ENCODE data around the gene DNAH17. TPM values are rescaled to one million over a fixed set of nuclear protein-coding genes. Genes with fewer than 3 reads are reported as not detected.

DNAH17 gene
- total and polyA plus RNA-seq, 4 donors: 0.61 to 4.8 (median 2.7) TPM

DNA sequence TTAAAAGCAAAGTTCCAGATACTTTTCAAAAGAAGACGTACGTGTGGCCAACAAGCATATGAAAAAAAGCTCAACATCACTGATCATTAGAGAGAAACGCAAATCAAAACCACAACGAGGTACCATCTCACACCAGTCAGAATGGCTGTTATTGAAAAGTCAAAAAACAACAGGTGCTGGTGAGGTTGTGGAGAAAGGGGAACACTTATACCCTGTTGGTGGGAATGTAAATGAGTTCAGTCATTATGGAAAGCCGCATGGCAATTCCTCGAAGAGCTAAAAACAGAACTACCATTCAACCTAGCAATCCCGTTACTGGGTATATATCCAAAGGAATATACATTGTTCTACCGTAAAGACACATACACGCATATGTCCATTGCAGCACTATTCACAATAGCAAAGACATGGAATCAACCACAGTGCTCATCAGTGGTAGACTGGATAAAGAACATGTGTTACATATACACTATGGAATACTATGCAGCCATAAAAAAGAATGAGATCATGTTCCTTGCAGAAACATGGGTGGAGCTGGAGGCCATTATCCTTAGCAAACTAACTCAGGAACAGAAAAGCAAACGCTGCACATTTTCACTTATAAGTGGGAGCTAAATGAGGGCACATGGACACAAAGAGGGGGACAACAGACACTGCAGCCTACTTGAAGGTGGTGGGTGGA, 31.1 kb upstream of the DNAH17 start:
- Histone ChIP-seq H3K36me3 (ENCODE audit: control insufficient read depth, insufficient read depth, low read length) (no peaks in the 10 kb centered on the region), H3K9me3 (ENCODE audit: control insufficient read depth, insufficient read depth, low read length) (no peaks in the 10 kb centered on the region), H3K27me3 (ENCODE audit: control insufficient read depth, insufficient read depth, low read length) (no peaks in the 10 kb centered on the region), H3K27ac (ENCODE audit: low read depth, low read length) (no peak overlapping the region), H3K4me1 (ENCODE audit: control insufficient read depth, insufficient read depth, low read length) (peaks cover 6% of the 10 kb centered on the region), H3K4me3 (ENCODE audit: low read depth, low read length) (no peak overlapping the region)
- DNase-seq (ENCODE audit: low read depth in 4 of 6, low spot score in 6 of 6): no peak
- WGBS (ENCODE audit: insufficient coverage): no CpG with 5 or more reads among the region's 10 CpGs

GRCh38 chr17:78607038-78607437, 29.8 kb upstream of the DNAH17 start:
- H3K9me3 ChIP-seq (ENCODE audit: control insufficient read depth, insufficient read depth, low read length): no peaks in the 10 kb centered on the region
- peak in 1 of 6 donors; percentile 77 for DNase-seq (ENCODE audit: low read depth in 4 of 6, low spot score in 6 of 6)
- no peaks in the 10 kb centered on the region for H3K27me3 ChIP-seq (ENCODE audit: control insufficient read depth, insufficient read depth, low read length)
- WGBS (ENCODE audit: insufficient coverage): 33% methylated on average over 3 of the region's 6 CpGs
- H3K27ac ChIP-seq (ENCODE audit: low read depth, low read length): no peak overlapping the region
- peaks cover 8% of the 10 kb centered on the region for H3K4me1 ChIP-seq (ENCODE audit: control insufficient read depth, insufficient read depth, low read length)
- H3K36me3 ChIP-seq (ENCODE audit: control insufficient read depth, insufficient read depth, low read length): no peaks in the 10 kb centered on the region
- no peak overlapping the region for H3K4me3 ChIP-seq (ENCODE audit: low read depth, low read length)

DNA sequence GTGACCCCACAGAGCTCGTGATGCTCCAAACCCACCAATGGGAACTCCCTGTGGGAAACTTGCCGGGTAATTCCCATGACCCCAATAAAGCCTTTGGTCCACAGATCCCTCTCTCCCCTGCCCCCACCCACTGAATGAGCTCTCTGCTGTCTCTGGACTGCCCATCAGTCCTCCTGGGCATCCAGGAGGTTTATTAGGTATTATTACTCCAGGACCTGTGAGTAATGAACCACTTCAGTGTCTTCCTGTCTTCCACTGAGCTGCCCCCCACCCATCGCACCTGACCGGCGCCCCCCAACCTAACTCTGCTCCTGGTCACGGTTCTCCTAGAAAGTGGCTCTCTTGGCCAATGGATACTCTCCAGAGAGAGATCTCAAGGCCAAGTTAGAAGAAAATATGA, 28.7 kb upstream of the DNAH17 start:
- H3K9me3 ChIP-seq (ENCODE audit: control insufficient read depth, insufficient read depth, low read length): no peaks in the 10 kb centered on the region
- DNase-seq (ENCODE audit: low read depth in 4 of 6, low spot score in 6 of 6): no peak
- 87% methylated on average over 6 of the region's 6 CpGs for WGBS (ENCODE audit: insufficient coverage)
- no peak overlapping the region for H3K4me3 ChIP-seq (ENCODE audit: low read depth, low read length)
- H3K27me3 ChIP-seq (ENCODE audit: control insufficient read depth, insufficient read depth, low read length): no peaks in the 10 kb centered on the region
- peaks cover 9% of the 10 kb centered on the region for H3K4me1 ChIP-seq (ENCODE audit: control insufficient read depth, insufficient read depth, low read length)
- no peak overlapping the region for H3K27ac ChIP-seq (ENCODE audit: low read depth, low read length)
- H3K36me3 ChIP-seq (ENCODE audit: control insufficient read depth, insufficient read depth, low read length): no peaks in the 10 kb centered on the region

DNA sequence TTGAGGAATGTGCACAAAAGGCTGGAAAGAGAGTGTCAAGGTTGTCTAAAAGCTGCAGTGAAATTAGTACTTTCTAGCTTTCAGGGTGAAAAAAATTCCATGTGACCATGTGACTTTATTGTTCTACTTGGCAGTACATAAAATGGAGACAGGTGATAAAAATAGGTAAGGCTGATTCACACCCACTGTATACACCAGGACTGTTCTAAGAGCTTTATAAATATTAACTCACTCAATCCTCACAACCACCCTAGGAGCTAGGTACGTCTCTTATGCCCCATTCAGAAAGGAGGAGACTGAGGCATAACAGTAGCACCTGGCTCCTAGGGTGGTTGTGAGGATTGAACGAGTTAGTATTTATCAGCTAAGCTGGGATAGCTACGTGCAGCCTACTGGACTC, 28.2 kb upstream of the DNAH17 start:
- H3K27me3 ChIP-seq (ENCODE audit: control insufficient read depth, insufficient read depth, low read length): no peaks in the 10 kb centered on the region
- no peaks in the 10 kb centered on the region for H3K36me3 ChIP-seq (ENCODE audit: control insufficient read depth, insufficient read depth, low read length)
- H3K4me1 ChIP-seq (ENCODE audit: control insufficient read depth, insufficient read depth, low read length): peaks cover 9% of the 10 kb centered on the region
- no peak overlapping the region for H3K4me3 ChIP-seq (ENCODE audit: low read depth, low read length)
- no peaks in the 10 kb centered on the region for H3K9me3 ChIP-seq (ENCODE audit: control insufficient read depth, insufficient read depth, low read length)
- H3K27ac ChIP-seq (ENCODE audit: low read depth, low read length): no peak overlapping the region
- DNase-seq (ENCODE audit: low read depth in 4 of 6, low spot score in 6 of 6): no peak
- WGBS (ENCODE audit: insufficient coverage): 89% methylated on average over 1 of the region's 3 CpGs

DNA sequence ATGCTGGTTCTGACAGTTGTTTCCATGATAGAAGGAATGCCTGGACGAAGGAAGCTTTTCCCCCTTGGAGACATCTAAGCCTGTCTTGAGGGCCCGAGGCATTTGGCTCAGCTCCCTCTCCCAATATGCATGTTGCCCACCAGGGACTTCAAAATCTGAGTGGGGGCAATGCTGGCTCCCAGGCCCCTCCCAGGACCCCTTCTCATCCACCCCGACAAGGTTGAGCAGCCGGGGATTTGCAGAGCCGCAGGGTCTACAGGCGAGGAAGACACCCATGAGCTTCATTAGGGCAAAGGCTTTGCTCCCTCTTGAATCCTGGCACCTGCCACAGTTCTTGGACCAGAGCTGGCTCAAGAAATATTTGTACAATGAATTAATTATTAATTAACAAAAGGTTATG, 25.1 kb upstream of the DNAH17 start:
- Histone ChIP-seq H3K4me1 (ENCODE audit: control insufficient read depth, insufficient read depth, low read length) (peaks cover 7% of the 10 kb centered on the region), H3K4me3 (ENCODE audit: low read depth, low read length) (no peak overlapping the region), H3K9me3 (ENCODE audit: control insufficient read depth, insufficient read depth, low read length) (no peaks in the 10 kb centered on the region), H3K27ac (ENCODE audit: low read depth, low read length) (no peak overlapping the region), H3K36me3 (ENCODE audit: control insufficient read depth, insufficient read depth, low read length) (no peaks in the 10 kb centered on the region), H3K27me3 (ENCODE audit: control insufficient read depth, insufficient read depth, low read length) (no peaks in the 10 kb centered on the region)
- no peak for DNase-seq (ENCODE audit: low read depth in 4 of 6, low spot score in 6 of 6)
- WGBS (ENCODE audit: insufficient coverage): 84% methylated on average over 5 of the region's 6 CpGs

DNA sequence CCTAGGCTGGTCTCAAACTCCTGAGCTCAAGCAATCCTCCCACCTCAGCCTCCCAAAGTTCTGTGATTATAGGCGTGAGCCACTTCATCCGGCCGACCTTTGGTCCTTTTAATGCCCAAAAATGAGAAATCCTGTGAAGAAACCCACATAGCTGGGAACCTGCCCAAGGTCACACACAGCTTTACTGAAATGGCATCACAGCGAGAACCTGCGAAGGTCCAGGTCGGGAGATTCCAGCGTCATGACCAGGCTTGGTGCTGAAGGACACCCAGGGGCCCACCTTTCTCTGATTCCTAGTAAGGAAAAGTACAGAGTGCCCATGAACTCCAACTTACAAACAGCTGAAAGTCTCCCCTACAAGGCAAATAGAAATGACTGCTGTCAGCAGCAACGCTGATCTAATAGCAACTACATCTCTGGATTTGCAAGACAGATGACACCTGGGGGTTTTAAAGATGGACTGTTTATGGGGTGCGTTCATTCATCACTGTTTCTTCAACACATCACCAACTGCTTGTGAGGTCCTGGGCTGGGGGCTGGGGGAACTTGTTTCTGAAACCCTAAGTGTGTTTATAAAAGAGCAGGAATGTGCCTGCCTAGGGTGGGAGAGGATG, 24.5 kb upstream of the DNAH17 start:
- H3K9me3 ChIP-seq (ENCODE audit: control insufficient read depth, insufficient read depth, low read length): no peaks in the 10 kb centered on the region
- H3K36me3 ChIP-seq (ENCODE audit: control insufficient read depth, insufficient read depth, low read length): no peaks in the 10 kb centered on the region
- WGBS (ENCODE audit: insufficient coverage): 97% methylated on average over 5 of the region's 9 CpGs
- peaks cover 7% of the 10 kb centered on the region for H3K4me1 ChIP-seq (ENCODE audit: control insufficient read depth, insufficient read depth, low read length)
- H3K27ac ChIP-seq (ENCODE audit: low read depth, low read length): no peak overlapping the region
- DNase-seq (ENCODE audit: low read depth in 4 of 6, low spot score in 6 of 6): no peak
- H3K27me3 ChIP-seq (ENCODE audit: control insufficient read depth, insufficient read depth, low read length): no peaks in the 10 kb centered on the region
- no peak overlapping the region for H3K4me3 ChIP-seq (ENCODE audit: low read depth, low read length)

DNA sequence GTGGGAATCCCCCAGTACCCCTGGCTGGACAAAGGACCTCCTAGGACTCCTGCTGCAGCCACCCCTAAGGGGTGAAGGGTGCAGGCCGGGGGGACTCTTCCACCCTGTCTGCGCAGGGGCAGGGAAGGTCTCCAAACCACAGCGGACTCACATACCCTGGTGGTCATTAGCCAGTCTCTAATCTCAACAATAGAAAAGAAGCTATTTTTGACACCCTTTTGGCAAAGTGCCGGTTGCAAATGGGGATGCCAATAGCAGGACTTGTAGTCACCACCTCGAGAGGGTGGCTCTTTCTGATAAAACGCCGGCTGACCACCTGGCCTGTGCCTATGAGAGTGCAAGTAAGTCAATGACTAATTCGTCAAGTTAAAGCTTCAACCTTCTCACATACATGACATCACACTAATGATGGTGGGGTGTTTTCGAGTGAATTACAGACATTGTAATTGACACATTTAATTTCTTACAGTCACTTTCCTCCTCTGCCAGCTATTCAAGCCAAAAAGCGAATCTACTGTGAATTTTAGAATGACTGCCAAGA, 23.1 kb upstream of the DNAH17 start:
- Histone ChIP-seq H3K9me3 (ENCODE audit: control insufficient read depth, insufficient read depth, low read length) (no peaks in the 10 kb centered on the region), H3K4me3 (ENCODE audit: low read depth, low read length) (no peak overlapping the region), H3K27ac (ENCODE audit: low read depth, low read length) (no peak overlapping the region), H3K36me3 (ENCODE audit: control insufficient read depth, insufficient read depth, low read length) (no peaks in the 10 kb centered on the region), H3K27me3 (ENCODE audit: control insufficient read depth, insufficient read depth, low read length) (no peaks in the 10 kb centered on the region), H3K4me1 (ENCODE audit: control insufficient read depth, insufficient read depth, low read length) (peaks cover 7% of the 10 kb centered on the region)
- DNase-seq (ENCODE audit: low read depth in 4 of 6, low spot score in 6 of 6): peak in 2 of 6 donors; percentile 59 to 88
- WGBS (ENCODE audit: insufficient coverage): 73% methylated on average over 5 of the region's 10 CpGs

- H3K36me3 ChIP-seq (ENCODE audit: control insufficient read depth, insufficient read depth, low read length): no peaks in the 10 kb centered on the region
- no peak overlapping the region for H3K4me3 ChIP-seq (ENCODE audit: low read depth, low read length)
- 63% methylated on average over 3 of the region's 5 CpGs for WGBS (ENCODE audit: insufficient coverage)
- no peaks in the 10 kb centered on the region for H3K9me3 ChIP-seq (ENCODE audit: control insufficient read depth, insufficient read depth, low read length)
- peaks cover 7% of the 10 kb centered on the region for H3K4me1 ChIP-seq (ENCODE audit: control insufficient read depth, insufficient read depth, low read length)
- no peaks in the 10 kb centered on the region for H3K27me3 ChIP-seq (ENCODE audit: control insufficient read depth, insufficient read depth, low read length)
- H3K27ac ChIP-seq (ENCODE audit: low read depth, low read length): no peak overlapping the region
- DNase-seq (ENCODE audit: low read depth in 4 of 6, low spot score in 6 of 6): peak in 2 of 6 donors; percentile 85 to 92
Measured at GRCh38 chr17:78599419-78599818, 22.2 kb upstream of the DNAH17 start.

GRCh38 chr17:78598013-78598471, 20.8 kb upstream of the DNAH17 start:
- no peaks in the 10 kb centered on the region for H3K9me3 ChIP-seq (ENCODE audit: control insufficient read depth, insufficient read depth, low read length)
- peaks cover 7% of the 10 kb centered on the region for H3K4me1 ChIP-seq (ENCODE audit: control insufficient read depth, insufficient read depth, low read length)
- DNase-seq (ENCODE audit: low read depth in 4 of 6, low spot score in 6 of 6): no peak
- no peak overlapping the region for H3K4me3 ChIP-seq (ENCODE audit: low read depth, low read length)
- no peak overlapping the region for H3K27ac ChIP-seq (ENCODE audit: low read depth, low read length)
- no peaks in the 10 kb centered on the region for H3K36me3 ChIP-seq (ENCODE audit: control insufficient read depth, insufficient read depth, low read length)
- 100% methylated on average over 3 of the region's 9 CpGs for WGBS (ENCODE audit: insufficient coverage)
- no peaks in the 10 kb centered on the region for H3K27me3 ChIP-seq (ENCODE audit: control insufficient read depth, insufficient read depth, low read length)

Measured in spinal cord (tissue), 10 donors.